HG03060 (cell line): Measurements from ENCODE around the gene TMEM128.
"Not testable (repeated sequence)": the region's sequence is repeated elsewhere in the genome, so short reads cannot be mapped to it uniquely, and the experiment has no call there.

Experiments
- ATAC-seq: cut with Tn5 transposase; IDR thresholded peaks from one replicate; pipeline ENCODE4 v1.9.1; 2021; ENCODE audit warnings: low read depth, moderate number of reproducible peaks; ENCODE audit not compliant: unreplicated experiment

The TMEM128 gene

DNA sequence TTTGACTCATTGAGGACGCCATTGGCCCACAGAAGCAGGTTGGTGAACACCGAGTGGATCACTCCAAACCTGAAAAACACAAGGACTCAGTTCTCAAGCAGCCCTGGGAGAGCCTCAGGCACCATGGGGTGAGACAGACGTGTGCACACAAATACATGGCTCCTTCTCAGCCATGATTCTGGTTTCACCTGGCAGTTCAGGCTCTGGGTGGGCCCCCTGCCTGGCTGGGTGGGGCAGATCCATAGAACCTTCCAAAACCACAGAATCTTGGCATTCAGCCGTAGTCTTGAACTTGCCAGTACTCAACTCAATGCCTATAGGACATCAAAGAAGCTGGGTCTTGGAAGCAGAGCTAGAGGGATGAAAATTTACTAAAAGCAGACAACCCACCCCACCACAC, 45.5 kb downstream of the TMEM128 start:
- no peak for ATAC-seq

DNA sequence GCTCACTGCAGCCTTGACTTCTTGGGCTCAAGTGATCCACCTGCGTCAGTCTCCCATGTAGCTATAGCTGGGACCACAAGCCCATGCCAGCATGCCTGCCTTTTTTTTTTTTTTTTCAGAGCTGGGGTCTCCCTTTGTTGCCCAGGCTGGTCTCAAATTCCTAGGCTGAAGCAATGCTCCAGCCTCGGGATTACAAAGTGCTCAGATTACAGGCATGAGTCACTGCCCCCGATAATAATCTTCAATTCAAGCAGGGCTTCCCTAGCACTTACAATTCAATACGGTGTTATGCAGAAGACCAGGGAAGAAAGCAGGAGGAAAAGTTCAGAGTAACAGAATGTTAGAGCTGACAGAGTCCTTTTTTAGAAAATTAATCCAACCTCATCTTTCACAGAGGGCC, 47.4 kb downstream of the TMEM128 start:
- no peak for ATAC-seq

DNA sequence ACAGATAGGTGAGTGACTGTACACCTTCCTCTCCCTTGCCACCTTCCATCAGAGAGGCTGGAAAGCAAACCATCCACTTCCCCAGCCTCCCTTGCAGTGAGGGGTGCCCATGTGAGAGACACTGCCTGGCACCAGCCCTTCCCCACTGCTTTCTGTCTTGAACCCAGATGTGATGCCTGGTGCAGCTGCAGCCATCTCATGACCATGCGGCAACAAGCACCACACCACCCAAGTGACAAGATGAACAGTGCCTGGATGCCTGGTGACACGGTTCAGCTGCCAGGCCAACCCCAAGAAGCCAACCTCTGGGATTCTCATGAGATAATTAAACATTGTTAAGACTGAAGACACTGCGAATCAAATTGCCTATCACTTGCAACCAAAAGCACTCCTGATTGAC, 52.7 kb downstream of the TMEM128 start:
- no peak for ATAC-seq

DNA sequence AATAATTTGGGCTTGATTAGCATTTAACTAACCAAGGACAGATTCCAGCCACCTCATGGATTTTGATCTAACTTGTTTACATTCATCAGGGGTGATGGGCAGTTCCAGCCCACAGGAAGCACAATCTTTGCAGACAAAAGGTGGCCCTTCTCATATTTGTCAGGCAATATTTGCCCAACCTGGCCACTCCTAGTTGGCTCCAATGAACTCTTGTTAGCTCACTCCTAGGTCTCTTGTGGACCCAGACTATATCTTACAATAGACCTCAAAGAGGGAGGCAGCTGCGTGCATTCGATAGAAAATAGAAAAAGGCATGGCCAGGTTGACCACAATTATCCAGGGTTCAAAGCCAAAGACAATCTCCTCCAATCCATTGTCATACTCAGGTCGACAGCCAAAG, 59.5 kb downstream of the TMEM128 start:
- not testable (repeated sequence) for ATAC-seq
